ENCODE data around the gene WDR31.
"Not testable (repeated sequence)": the region's sequence is repeated elsewhere in the genome, so short reads cannot be mapped to it uniquely, and the experiment has no call there.

Gene WDR31

DNA sequence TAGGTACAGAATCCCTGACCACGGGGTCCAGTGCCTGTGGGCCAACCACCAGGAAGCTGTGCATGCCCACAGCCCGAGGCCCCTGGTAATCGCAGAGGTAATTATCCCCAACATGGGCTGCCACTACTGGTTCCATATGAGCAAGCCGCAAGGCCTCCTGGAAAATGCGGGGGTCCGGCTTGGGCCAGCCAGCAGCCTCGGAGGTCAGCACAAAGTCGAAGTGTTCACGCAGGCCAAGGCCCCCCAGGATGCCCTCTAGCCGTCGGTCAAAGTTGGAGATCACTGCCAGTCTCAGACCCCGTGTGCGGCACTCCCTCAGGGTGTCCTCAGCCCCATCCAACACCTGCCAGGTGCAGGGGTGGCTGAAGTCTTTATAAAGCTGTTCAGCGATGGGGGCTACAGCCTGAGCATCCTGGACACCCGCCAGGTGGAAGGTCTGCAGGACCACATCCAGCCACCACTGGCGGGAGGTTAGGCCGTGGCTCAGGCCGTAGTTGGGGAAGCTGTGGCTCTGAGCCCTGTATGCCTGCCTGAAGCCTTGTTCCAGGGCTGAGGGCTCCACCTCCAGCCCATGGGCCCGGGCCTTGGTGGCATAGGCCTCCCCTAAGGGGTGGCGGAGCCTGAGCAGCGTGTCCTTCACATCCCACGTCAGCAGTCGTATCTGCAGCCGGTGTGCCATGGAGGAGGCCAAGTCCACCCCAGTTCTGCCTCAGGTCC is 33.8 kb upstream of the WDR31 start:
- H3K36me3 Mint-ChIP-seq (ENCODE audit: low read depth): peaks cover 30% of the 10 kb centered on the region
- H3K4me3 Mint-ChIP-seq: no peak overlapping the region

DNA sequence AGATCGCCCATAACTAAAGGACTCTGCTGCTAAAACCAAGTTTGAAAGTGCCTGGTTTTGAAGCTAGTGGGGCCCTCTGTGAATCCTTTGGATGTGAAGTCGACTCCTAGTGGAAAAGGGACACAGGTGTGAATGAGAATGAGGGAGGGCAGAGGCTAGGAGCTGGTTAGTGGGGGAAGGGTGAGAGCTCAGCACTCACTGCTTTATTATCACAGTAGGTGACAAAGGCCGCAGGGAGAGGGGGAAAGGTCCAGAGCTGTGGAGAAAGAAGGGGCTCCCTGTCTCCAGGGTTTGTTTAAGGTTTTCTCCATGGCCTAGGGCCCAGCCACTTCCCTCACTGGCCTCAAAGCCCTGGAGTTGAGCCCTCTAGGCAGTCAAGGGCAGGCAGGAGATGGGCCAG is 33.2 kb upstream of the WDR31 start:
- Mint-ChIP-seq H3K4me1 (ENCODE audit: low read depth) (peaks cover 17% of the 10 kb centered on the region), H3K4me3 (no peak overlapping the region), H3K9me3 (no peaks in the 10 kb centered on the region), H3K36me3 (ENCODE audit: low read depth) (peaks cover 30% of the 10 kb centered on the region), H3K27me3 (no peaks in the 10 kb centered on the region), H3K27ac (no peak overlapping the region)
- DNase-seq: no peak

More for the DNA sequence above, 33.8 kb upstream of the WDR31 start:
- H3K27ac Mint-ChIP-seq: no peak overlapping the region
- no peaks in the 10 kb centered on the region for H3K27me3 Mint-ChIP-seq
- no peak for DNase-seq
- peaks cover 17% of the 10 kb centered on the region for H3K4me1 Mint-ChIP-seq (ENCODE audit: low read depth)
- H3K9me3 Mint-ChIP-seq: no peaks in the 10 kb centered on the region

DNA sequence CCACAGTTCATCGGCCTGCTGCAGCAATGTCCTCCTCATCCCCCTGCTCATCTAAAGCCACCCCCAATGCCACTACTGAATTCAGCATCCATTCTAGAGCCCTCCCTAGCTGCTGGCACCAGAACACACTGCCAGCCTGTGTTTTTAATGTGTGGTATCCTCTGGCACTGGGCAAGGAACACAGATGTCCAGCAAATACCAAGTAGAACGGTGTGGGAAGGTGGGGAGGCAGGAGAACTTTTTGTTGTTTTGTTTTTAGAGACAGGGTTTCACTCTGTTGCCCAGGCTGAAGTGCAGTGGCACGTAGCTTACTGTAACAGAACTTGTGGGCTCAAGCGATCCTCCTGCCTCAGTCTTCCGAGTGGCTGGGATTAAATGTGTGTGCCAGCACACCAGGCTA is 32.0 kb upstream of the WDR31 start:
- Mint-ChIP-seq H3K9me3 (no peaks in the 10 kb centered on the region), H3K4me1 (ENCODE audit: low read depth) (peaks cover 15% of the 10 kb centered on the region), H3K36me3 (ENCODE audit: low read depth) (peaks cover 30% of the 10 kb centered on the region), H3K4me3 (no peak overlapping the region), H3K27me3 (no peaks in the 10 kb centered on the region), H3K27ac (no peak overlapping the region)
- no peak for DNase-seq

DNA sequence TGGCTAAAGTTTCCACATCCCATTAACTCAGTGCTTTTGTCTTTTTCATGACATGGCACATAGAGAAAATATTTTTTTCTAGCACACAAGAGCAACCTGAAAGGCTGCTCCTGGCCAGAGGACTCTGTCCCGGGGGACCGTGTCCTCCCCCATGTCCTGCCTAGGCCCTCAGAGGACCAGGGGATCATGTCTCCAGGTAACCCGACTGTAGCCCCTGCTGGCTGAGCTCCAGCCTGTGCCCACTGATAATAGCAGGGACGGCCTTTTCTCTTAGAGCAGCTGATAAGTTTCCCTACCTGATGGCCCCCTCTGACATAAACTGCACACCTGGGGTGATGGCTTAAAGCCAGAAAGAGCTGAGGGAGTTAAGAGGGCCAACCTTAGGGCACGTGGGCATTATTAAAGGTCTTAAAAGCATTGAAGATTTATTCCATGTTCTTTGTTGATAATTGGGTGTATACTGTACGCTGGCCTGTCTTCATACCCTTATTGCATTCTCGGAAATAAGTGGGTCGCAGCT is 30.8 kb upstream of the WDR31 start:
- no peak overlapping the region for H3K27ac Mint-ChIP-seq
- peaks cover 13% of the 10 kb centered on the region for H3K4me1 Mint-ChIP-seq (ENCODE audit: low read depth)
- H3K4me3 Mint-ChIP-seq: no peak overlapping the region
- peaks cover 29% of the 10 kb centered on the region for H3K36me3 Mint-ChIP-seq (ENCODE audit: low read depth)
- H3K9me3 Mint-ChIP-seq: no peaks in the 10 kb centered on the region
- no peak for DNase-seq
- no peaks in the 10 kb centered on the region for H3K27me3 Mint-ChIP-seq

DNA sequence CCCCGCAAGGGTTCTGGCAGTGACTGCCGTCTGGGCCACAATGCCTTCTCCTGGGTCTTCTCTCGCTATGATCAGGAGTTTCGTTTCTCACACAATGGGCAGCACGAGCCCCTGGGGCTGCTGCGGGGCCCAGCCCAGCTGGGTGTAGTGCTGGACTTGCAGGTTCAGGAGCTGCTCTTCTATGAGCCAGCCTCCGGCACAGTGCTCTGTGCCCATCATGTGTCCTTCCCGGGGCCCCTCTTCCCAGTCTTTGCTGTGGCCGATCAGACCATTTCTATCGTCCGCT is 29.7 kb upstream of the WDR31 start:
- H3K9me3 Mint-ChIP-seq: no peaks in the 10 kb centered on the region
- no peaks in the 10 kb centered on the region for H3K27me3 Mint-ChIP-seq
- no peak overlapping the region for H3K27ac Mint-ChIP-seq
- DNase-seq: no peak
- H3K4me1 Mint-ChIP-seq (ENCODE audit: low read depth): peaks cover 2% of the 10 kb centered on the region
- H3K4me3 Mint-ChIP-seq: no peak overlapping the region
- peaks cover 18% of the 10 kb centered on the region for H3K36me3 Mint-ChIP-seq (ENCODE audit: low read depth)

DNA sequence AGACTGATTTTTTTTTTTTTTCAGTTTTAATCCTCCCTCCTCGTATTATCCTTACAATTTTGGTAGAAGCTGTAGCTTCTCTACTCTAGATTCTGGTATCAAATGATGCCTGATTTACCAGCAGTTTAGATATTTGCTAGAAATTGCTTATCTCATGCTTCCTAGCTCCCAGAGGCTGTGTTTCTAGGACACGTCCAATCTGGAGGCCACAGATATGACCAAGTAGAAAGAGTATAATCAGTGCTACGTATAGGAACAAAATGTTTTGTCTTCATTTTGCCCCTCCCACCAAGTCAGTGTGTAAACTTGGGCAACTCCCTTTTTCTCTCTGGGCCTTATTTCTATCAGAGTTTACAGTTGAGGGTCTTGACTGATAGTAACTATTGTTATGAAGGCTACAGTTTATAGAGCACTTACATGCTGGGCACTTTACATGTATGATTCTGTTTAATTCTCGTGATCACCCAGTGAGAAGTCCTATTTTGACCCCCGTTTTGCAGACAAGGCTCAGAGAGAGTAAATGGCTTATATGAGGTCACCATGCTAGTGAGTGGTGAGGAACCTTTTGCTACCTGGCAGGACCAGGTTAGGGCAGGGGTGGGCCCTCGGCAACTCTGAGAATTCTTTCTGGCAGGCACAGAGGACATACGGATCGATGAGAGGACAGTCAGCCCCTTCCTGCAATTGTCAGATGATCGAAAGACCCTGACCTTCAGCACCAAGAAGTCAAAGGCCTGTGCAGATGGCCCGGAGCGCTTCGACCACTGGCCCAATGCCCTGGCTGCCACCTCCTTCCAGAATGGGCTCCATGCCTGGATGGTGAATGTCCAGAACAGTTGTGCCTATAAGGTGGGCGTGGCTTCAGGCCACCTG is 29.1 kb upstream of the WDR31 start:
- no peak for DNase-seq
- H3K9me3 Mint-ChIP-seq: no peaks in the 10 kb centered on the region
- H3K4me3 Mint-ChIP-seq: no peak overlapping the region
- no peaks in the 10 kb centered on the region for H3K27me3 Mint-ChIP-seq
- peaks cover 13% of the 10 kb centered on the region for H3K36me3 Mint-ChIP-seq (ENCODE audit: low read depth)
- peaks cover under 1% of the 10 kb centered on the region for H3K4me1 Mint-ChIP-seq (ENCODE audit: low read depth)
- H3K27ac Mint-ChIP-seq: no peak overlapping the region

DNA sequence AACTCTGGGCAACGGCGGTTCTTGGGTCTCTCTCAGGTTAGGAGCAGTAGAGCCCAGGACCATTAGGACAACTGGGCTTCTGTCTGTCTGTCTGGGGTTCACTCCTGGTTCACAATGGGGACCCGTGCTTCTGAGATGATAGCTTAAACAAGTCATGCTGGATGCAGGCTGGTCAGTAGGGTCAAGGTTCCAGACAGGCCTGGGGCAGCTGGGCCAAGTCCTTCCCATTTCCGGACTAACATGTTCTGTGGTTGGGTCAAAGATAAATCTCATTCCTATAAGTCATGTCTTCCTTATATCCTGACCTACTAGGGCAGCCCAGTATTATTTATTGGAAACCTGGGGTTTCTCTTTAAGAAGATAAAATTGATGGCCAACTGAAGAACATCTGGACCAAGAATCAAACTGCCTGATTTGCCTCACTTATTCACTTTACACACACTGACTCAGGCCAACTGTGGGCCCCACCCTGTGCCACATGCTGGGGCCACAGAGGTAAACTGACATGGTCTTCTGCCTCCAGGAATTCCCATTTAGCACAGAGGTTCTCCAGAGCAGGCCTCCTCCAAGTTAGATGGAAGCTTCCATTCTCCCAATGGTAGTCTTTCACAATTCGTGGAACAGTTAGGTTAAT is 28.4 kb upstream of the WDR31 start:
- Mint-ChIP-seq H3K9me3 (no peaks in the 10 kb centered on the region), H3K36me3 (ENCODE audit: low read depth) (peaks cover 6% of the 10 kb centered on the region), H3K4me3 (no peak overlapping the region), H3K27ac (no peak overlapping the region), H3K27me3 (no peaks in the 10 kb centered on the region), H3K4me1 (ENCODE audit: low read depth) (peaks cover 3% of the 10 kb centered on the region)
- DNase-seq: no peak

DNA sequence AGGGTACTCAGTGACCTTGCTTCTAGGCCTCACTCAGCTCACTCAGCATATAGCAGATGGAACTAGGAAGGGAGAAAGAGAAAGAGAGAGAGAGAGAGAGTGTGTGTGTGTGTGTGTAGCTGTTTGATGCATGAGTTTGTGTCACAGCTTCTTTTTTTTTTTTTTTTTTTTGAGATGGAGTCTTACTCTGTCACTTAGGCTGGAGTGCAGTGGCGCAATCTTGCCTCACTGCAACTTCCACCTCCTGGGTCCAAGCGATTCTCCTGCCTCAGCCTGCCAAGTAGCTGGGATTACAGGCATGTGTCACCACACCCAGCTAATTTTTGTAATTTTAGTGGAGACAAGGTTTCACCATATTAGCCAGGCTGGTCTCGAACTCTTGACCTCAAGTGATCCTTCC is 25.6 kb upstream of the WDR31 start:
- H3K27me3 Mint-ChIP-seq; H3K4me3 Mint-ChIP-seq; DNase-seq; H3K27ac Mint-ChIP-seq; H3K9me3 Mint-ChIP-seq; H3K36me3 Mint-ChIP-seq (ENCODE audit: low read depth): not testable (repeated sequence)
- H3K4me1 Mint-ChIP-seq (ENCODE audit: low read depth): peaks cover 14% of the 10 kb centered on the region

DNA sequence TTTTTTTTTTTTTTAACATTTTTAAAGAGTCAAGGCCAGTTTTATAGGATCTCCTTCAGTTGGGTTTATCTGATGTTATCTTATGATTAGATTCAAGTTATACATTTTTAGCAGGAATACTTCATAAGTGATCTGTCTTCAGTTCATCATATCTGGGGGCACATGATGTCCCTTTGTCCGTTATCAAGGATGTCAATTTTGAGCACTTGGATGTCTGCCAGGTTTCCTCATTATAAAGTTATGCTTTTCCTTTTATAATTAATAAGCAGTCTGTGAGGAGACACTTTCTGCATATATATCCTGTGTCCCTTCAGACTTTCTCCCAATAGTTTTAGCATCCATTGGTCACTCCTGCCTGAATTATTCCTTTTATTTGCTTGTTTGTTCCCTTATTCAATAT is 24.9 kb upstream of the WDR31 start:
- no peak for DNase-seq
- Mint-ChIP-seq H3K27ac (no peak overlapping the region), H3K4me1 (ENCODE audit: low read depth) (peaks cover 14% of the 10 kb centered on the region), H3K9me3 (no peaks in the 10 kb centered on the region), H3K27me3 (no peaks in the 10 kb centered on the region), H3K36me3 (ENCODE audit: low read depth) (no peaks in the 10 kb centered on the region), H3K4me3 (no peak overlapping the region)

DNA sequence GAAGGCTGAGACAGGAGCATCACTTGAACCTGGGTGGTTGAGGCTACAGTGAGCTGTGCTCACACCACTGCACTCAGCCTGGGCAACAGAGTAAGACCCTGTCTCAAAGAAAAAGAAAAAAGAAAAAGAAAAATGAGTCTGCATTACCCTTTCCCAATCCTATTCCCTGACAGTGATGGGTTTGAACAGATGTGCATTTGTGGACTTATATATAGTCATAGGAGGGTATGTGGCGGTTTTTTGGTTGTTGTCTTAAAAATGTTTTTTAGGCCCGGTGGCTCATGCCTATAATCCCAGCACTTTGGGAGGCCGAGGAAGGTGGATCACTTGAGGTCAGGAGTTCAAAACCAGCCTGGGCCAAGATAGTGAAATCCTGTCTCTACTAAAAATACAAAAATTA is 23.3 kb upstream of the WDR31 start:
- DNase-seq: no peak
- Mint-ChIP-seq H3K27ac (no peak overlapping the region), H3K4me3 (no peak overlapping the region), H3K27me3 (no peaks in the 10 kb centered on the region), H3K36me3 (ENCODE audit: low read depth) (no peaks in the 10 kb centered on the region), H3K4me1 (ENCODE audit: low read depth) (peaks cover 14% of the 10 kb centered on the region), H3K9me3 (no peaks in the 10 kb centered on the region)

DNA sequence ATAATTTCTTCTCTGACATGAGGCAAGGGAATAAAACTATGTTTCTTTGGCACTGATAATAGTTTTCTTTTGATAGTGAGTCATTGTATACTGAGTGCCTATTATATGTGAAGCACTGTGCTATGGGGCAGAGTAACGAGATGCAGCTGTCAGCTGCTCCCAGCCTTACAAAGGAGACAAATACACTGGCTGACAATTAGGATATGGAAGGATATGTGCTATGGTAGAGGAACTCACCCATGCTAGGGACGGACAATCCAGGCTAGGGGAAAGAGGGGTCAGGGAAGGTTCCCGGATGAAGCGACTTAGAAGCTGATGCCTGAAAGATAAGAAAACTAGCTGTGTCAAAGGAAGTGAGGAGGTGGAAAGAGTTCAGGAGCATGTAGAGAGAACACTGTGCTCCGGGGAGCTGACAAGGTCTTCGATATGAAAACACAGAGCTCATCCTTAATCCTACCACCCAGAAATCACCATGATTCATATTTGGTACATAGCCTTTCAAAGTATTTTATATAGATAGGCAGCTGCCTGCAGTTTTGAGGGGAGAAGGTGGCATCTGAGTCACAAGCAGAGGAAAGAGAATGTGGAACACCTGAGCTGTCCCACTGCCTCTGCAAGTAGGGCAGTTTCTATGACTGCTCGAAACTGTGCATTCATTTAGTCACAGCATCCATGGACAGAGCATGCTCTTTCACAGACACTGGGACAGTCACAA is 21.4 kb upstream of the WDR31 start:
- peaks cover 4% of the 10 kb centered on the region for H3K27me3 Mint-ChIP-seq
- no peak for DNase-seq
- H3K4me3 Mint-ChIP-seq: no peak overlapping the region
- H3K9me3 Mint-ChIP-seq: no peaks in the 10 kb centered on the region
- H3K4me1 Mint-ChIP-seq (ENCODE audit: low read depth): peaks cover 14% of the 10 kb centered on the region
- H3K36me3 Mint-ChIP-seq (ENCODE audit: low read depth): no peaks in the 10 kb centered on the region
- peak overlapping the region; percentile 71 for H3K27ac Mint-ChIP-seq

DNA sequence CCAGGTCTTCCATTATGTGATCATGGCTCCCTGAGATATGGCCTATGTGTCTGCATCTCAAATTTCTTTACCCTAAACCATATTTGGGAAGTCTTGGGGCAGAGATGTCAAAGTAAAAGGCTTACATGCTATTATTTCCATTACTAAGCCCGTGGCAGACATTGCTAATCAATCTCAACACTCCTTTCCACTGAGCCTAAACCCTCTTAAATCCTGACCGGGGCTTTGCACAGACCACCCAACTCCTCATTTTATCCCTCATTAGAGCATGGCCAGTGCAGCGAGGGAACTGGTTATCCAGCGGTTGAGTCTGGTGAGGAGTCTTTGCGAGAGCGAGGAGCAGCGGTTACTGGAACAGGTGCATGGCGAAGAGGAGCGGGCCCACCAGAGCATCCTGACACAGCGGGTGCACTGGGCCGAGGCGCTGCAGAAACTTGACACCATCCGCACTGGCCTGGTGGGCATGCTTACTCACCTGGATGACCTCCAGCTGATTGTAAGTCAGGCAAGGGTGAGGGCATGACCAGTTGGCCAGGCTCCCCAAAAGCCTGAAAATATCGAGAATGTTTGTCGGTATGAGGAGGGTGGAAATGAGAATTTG is 20.3 kb upstream of the WDR31 start:
- H3K27me3 Mint-ChIP-seq: peaks cover 5% of the 10 kb centered on the region
- peaks cover 14% of the 10 kb centered on the region for H3K4me1 Mint-ChIP-seq (ENCODE audit: low read depth)

DNA sequence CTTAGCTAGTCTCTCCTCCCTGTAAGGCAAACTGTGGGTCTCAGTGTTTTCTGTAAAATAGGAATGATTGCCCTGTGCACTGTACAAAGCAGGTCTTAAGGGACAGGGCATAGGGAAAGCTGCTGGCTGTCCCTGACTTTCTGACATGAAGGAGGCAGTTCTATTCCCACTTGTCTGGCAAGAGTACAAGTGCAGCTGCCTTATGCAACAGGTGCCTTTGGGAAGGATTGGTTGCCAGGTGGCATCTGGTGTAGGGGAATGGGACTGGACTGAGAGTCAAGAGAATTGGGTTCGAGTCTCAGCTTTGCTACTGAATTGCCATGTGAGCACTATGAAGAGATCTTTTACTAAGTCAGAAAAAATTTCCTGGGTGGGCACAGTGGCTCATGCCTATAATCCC is 19.3 kb upstream of the WDR31 start:
- Mint-ChIP-seq H3K9me3 (no peaks in the 10 kb centered on the region), H3K4me3 (no peak overlapping the region), H3K27ac (no peak overlapping the region), H3K36me3 (ENCODE audit: low read depth) (no peaks in the 10 kb centered on the region), H3K27me3 (peaks cover 5% of the 10 kb centered on the region), H3K4me1 (ENCODE audit: low read depth) (peaks cover 14% of the 10 kb centered on the region)
- no peak for DNase-seq

More for the DNA sequence above, 20.3 kb upstream of the WDR31 start:
- H3K9me3 Mint-ChIP-seq: no peaks in the 10 kb centered on the region
- no peak for DNase-seq
- H3K36me3 Mint-ChIP-seq (ENCODE audit: low read depth): no peaks in the 10 kb centered on the region
- H3K27ac Mint-ChIP-seq: no peak overlapping the region
- H3K4me3 Mint-ChIP-seq: no peak overlapping the region

DNA sequence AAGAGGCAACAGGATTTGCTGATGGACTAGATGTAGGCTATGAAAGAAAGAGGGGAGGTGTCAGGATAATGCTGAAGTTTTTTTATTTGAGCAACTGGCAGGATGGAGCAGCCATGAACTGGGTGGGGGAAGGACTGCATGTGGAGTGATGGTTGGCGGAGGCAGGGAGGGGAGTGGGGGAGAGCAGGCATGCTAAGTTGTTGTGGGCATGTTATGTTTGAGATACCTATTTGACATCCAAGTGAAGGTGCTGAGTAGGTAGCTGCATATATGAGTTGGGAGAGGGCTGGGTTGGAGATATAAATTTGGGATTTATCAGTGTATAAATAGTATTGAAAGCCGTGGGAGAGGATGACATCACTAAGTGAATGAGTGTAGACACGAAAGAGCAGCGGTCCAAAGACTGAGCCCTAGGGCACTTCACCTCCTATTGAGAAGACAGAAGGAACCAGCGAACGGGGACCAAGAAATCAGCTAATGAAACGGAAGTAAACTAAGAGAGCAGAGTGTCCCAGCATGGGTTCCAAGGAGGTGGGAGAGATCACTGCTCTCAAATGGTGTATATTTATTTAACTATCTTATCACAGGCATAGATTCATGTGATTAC is 16.7 kb upstream of the WDR31 start:
- Mint-ChIP-seq H3K27me3 (peaks cover 22% of the 10 kb centered on the region), H3K36me3 (ENCODE audit: low read depth) (no peaks in the 10 kb centered on the region), H3K4me3 (no peak overlapping the region), H3K27ac (no peak overlapping the region), H3K4me1 (ENCODE audit: low read depth) (peaks cover 19% of the 10 kb centered on the region), H3K9me3 (no peaks in the 10 kb centered on the region)
- no peak for DNase-seq
